BLaER1 (cell line): ENCODE results near the gene COBL.

Experiments
- H3K27ac ChIP-seq: shearing (Covaris generic); formaldehyde crosslinking; 2 replicates; pipeline ENCODE4 v1.8.1; 2022
- H3K27me3 ChIP-seq: shearing (Covaris generic); formaldehyde crosslinking; 2 replicates; pipeline ENCODE4 v1.8.1; 2022
- H3K36me3 ChIP-seq: shearing (Covaris generic); formaldehyde crosslinking; 2 replicates; pipeline ENCODE4 v1.8.1; 2022
- H3K4me1 ChIP-seq: shearing (Covaris generic); formaldehyde crosslinking; 2 replicates; pipeline ENCODE4 v1.8.1; 2022
- H3K4me2 ChIP-seq: shearing (Covaris generic); formaldehyde crosslinking; 2 replicates; pipeline ENCODE4 v1.8.1; 2022
- H3K4me3 ChIP-seq: shearing (Covaris generic); formaldehyde crosslinking; 2 replicates; pipeline ENCODE4 v1.8.1; 2022
- H3K9ac ChIP-seq: shearing (Covaris generic); formaldehyde crosslinking; 2 replicates; pipeline ENCODE4 v1.8.1; 2022
- H3K9me3 ChIP-seq: shearing (Covaris generic); formaldehyde crosslinking; 2 replicates; pipeline ENCODE4 v1.8.1; 2022
- H4K20me1 ChIP-seq: shearing (Covaris generic); formaldehyde crosslinking; 2 replicates; pipeline ENCODE4 v1.8.1; 2022
- Cebpa-rat ChIP-seq: shearing (Covaris generic); IDR thresholded peaks from 2 replicates; pipeline ENCODE4 v1.8.1; 2022

Gene COBL

DNA sequence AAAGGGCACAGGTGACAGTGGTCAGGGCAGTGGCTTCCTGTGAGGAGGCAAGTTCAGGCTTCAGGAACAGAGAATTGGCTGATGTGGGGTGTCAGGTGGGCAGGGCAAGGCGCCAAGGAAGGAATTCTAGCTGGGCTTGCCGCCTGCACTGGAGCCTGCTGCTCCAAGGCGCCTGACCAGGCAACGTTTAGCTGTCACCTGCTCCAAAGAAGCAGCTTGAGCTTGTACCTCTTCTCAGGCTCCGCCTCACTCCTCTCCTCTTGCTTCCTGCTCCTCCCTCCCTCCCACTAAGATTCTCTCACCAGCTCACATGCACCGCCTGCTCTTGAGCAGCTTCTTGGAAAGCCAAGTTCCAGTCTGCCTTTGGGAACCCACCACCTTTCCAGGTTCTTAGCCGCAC is 346.5 kb downstream of the COBL start:
- no peak for TF ChIP-seq Cebpa-rat
- H3K4me2 ChIP-seq: no peak overlapping the region

More for the DNA sequence above, 346.5 kb downstream of the COBL start:
- Histone ChIP-seq H3K9me3 (peaks cover 19% of the 10 kb centered on the region), H3K4me1 (no peaks in the 10 kb centered on the region), H3K36me3 (no peaks in the 10 kb centered on the region), H3K4me3 (no peak overlapping the region), H4K20me1 (no peaks in the 10 kb centered on the region), H3K27me3 (no peaks in the 10 kb centered on the region), H3K27ac (no peak overlapping the region), H3K9ac (no peak overlapping the region)
